ENCODE data around the gene OPRL1. TPM values are rescaled to one million over a fixed set of nuclear protein-coding genes. Genes with fewer than 3 reads are reported as not detected.

The OPRL1 gene
- total and polyA plus RNA-seq, 2 donors (not counting 1 experiment from before 2014, with no cell fraction given) = 3.5 to 6.2 TPM

GRCh38 chr20:64030371-64031134 lies 49.3 kb upstream of the OPRL1 start:
- Mint-ChIP-seq H3K27ac (no peak overlapping the region), H3K27me3 (no peaks in the 10 kb centered on the region), H3K4me1 (no peaks in the 10 kb centered on the region), H3K4me3 (no peak overlapping the region), H3K9me3 (ENCODE audit: insufficient read depth) (no peaks in the 10 kb centered on the region)
- Histone ChIP-seq H3K4me2 (replicated peaks; ENCODE audit: low read depth, low read length, poor library complexity, severe bottlenecking) (no peak overlapping the region), H3K9me3 (ENCODE audit: control extremely low read depth in 1 of 3, control insufficient read depth in 2 of 3, insufficient read depth in 1 of 3, low read length in 2 of 3) (no peaks in the 10 kb centered on the region), H3K27ac (ENCODE audit: low read length in 2 of 2) (no peak overlapping the region), H3K4me1 (ENCODE audit: control insufficient read depth in 2 of 2, insufficient read depth in 2 of 2, low read length in 2 of 2) (no peaks in the 10 kb centered on the region), H2AFZ (ENCODE audit: insufficient read depth, low read depth, low read length, poor library complexity, severe bottlenecking) (no peak overlapping the region), H3K9ac (ENCODE audit: low read length) (no peak overlapping the region), H3K36me3 (replicated peaks in 1 of 2; ENCODE audit: control extremely low read depth in 1 of 2, control insufficient read depth in 1 of 2, extremely low read depth in 1 of 2, insufficient read depth in 2 of 2, low read length in 1 of 2) (peaks cover 3 to 63% of the 10 kb centered on the region in 2 experiments), H3K79me2 (ENCODE audit: control insufficient read depth, insufficient read depth, low read length) (peaks cover 3% of the 10 kb centered on the region), H4K20me1 (ENCODE audit: control insufficient read depth, insufficient read depth, low read length, poor library complexity, severe bottlenecking) (peaks cover 12% of the 10 kb centered on the region), H3K27me3 (replicated peaks in 1 of 4; ENCODE audit: control extremely low read depth in 1 of 4, control insufficient read depth in 3 of 4, insufficient read depth in 4 of 4, low read length in 3 of 4) (no peaks in the 10 kb centered on the region), H3K4me3 (ENCODE audit: control extremely low read depth in 1 of 5, extremely low read depth in 1 of 5, insufficient read depth in 1 of 5, low read depth in 2 of 5, low read length in 4 of 5) (no peak overlapping the region)
- intact Hi-C loops (cut with micrococcal nuclease) = no loop called here
- ChIA-PET CTCF (no interaction called here), POLR2A (no interaction called here)
- WGBS (ENCODE audit: insufficient coverage) = 98% methylated on average over 14 of the region's 20 CpGs
- ATAC-seq (ENCODE audit: low read depth) = no peak
- no peak for TF ChIP-seq CTCF (IDR thresholded peaks at IDR 0.05)
- no peak for TF ChIP-seq EZH2 (IDR thresholded peaks at IDR 0.05; ENCODE audit: borderline replicate concordance, insufficient read depth, low read depth, low read length, poor library complexity, severe bottlenecking)
- DNase-seq = no peak

GRCh38 chr20:64031822-64032314 lies 48.0 kb upstream of the OPRL1 start:
- no peak overlapping the region for H3K27ac ChIP-seq (ENCODE audit: low read length in 2 of 2)
- H3K27me3 Mint-ChIP-seq = no peaks in the 10 kb centered on the region
- H3K9me3 Mint-ChIP-seq (ENCODE audit: insufficient read depth) = no peaks in the 10 kb centered on the region
- no peaks in the 10 kb centered on the region for H3K4me1 ChIP-seq (ENCODE audit: control insufficient read depth in 2 of 2, insufficient read depth in 2 of 2, low read length in 2 of 2)
- TF ChIP-seq EZH2 (IDR thresholded peaks at IDR 0.05; ENCODE audit: borderline replicate concordance, insufficient read depth, low read depth, low read length, poor library complexity, severe bottlenecking) (no peak), CTCF (IDR thresholded peaks at IDR 0.05) (no peak)
- no peak overlapping the region for H3K4me2 ChIP-seq (replicated peaks; ENCODE audit: low read depth, low read length, poor library complexity, severe bottlenecking)
- no peak overlapping the region for H3K4me3 Mint-ChIP-seq
- intact Hi-C loops (cut with micrococcal nuclease) = no loop called here
- H3K79me2 ChIP-seq (ENCODE audit: control insufficient read depth, insufficient read depth, low read length) = no peaks in the 10 kb centered on the region
- no peaks in the 10 kb centered on the region for H3K4me1 Mint-ChIP-seq
- H4K20me1 ChIP-seq (ENCODE audit: control insufficient read depth, insufficient read depth, low read length, poor library complexity, severe bottlenecking) = peaks cover 9% of the 10 kb centered on the region
- WGBS (ENCODE audit: insufficient coverage) = 99% methylated on average over 12 of the region's 19 CpGs
- H3K27ac Mint-ChIP-seq = no peak overlapping the region
- H3K9ac ChIP-seq (ENCODE audit: low read length) = no peak overlapping the region
- POLR2A ChIA-PET = no interaction called here
- no peak overlapping the region for H2AFZ ChIP-seq (ENCODE audit: insufficient read depth, low read depth, low read length, poor library complexity, severe bottlenecking)
- peaks cover 2 to 53% of the 10 kb centered on the region in 2 experiments for H3K36me3 ChIP-seq (replicated peaks in 1 of 2; ENCODE audit: control extremely low read depth in 1 of 2, control insufficient read depth in 1 of 2, extremely low read depth in 1 of 2, insufficient read depth in 2 of 2, low read length in 1 of 2)
- H3K27me3 ChIP-seq (replicated peaks in 1 of 4; ENCODE audit: control extremely low read depth in 1 of 4, control insufficient read depth in 3 of 4, insufficient read depth in 4 of 4, low read length in 3 of 4) = peaks cover 0 to 3% (median 1%) of the 10 kb centered on the region in 4 experiments
- CTCF ChIA-PET = no interaction called here
- no peak for ATAC-seq (ENCODE audit: low read depth)
- DNase-seq = no peak
- H3K4me3 ChIP-seq (ENCODE audit: control extremely low read depth in 1 of 5, extremely low read depth in 1 of 5, insufficient read depth in 1 of 5, low read depth in 2 of 5, low read length in 4 of 5) = no peak overlapping the region
- no peaks in the 10 kb centered on the region for H3K9me3 ChIP-seq (ENCODE audit: control extremely low read depth in 1 of 3, control insufficient read depth in 2 of 3, insufficient read depth in 1 of 3, low read length in 2 of 3)

Measured in B cell (primary cell).